ENCODE measurements around the gene RERE.

The RERE gene

GRCh38 chr1:8423692-8424538 lies 393.5 kb downstream of the RERE start:
- DNase-seq: peak; percentile 75
- ATAC-seq: peak; percentile 82

- DNase-seq (peak; percentile 53), ATAC-seq (peak; percentile 0)
Measured at GRCh38 chr1:8423269-8423691, 394.2 kb downstream of the RERE start.

- DNase-seq: peak; percentile 28
- ATAC-seq: no peak
Measured at GRCh38 chr1:8422510-8423268, 394.8 kb downstream of the RERE start.

DNA sequence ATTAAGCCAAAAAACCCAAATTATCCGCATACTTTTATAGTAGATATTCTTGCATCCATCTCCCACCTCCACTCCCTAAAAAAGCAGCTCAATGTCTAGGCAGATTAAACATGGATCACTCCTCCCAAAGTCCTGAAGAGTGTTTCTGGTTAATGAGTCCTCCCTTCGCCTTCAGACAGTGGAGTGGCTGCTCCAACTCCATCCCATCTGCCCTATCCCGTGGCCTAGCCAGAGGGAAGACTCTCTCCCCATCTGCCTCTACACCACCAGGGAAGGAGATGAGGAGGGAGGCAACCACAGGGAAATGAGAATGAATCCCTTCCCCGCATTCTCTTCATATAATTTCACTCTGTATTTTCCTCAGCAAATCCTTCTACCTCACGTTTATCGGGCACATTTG lies 395.7 kb downstream of the RERE start:
- no peak for DNase-seq
- ATAC-seq: no peak

- ATAC-seq: no peak
- DNase-seq: no peak
Measured at GRCh38 chr1:8420318-8420717, 397.1 kb downstream of the RERE start.

DNA sequence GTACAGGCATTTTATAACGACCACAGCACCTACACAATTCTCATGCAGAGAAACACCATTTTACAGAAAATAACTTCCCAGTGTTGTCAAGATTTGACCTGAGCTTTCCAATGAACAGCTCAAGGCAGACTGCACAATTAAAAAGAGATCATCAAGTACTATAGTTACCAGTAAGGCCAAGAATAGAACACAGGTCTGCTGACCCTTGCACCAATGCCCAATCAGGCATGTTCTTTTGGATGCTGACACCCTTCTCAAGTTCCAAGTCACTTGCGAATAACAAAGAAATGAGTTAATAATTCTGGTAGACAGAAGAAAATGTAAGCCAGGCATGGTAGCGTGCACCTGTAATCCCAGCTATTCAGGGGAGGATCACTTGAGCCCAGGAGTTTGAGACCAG lies 397.6 kb downstream of the RERE start:
- DNase-seq: no peak
- ATAC-seq: no peak

DNA sequence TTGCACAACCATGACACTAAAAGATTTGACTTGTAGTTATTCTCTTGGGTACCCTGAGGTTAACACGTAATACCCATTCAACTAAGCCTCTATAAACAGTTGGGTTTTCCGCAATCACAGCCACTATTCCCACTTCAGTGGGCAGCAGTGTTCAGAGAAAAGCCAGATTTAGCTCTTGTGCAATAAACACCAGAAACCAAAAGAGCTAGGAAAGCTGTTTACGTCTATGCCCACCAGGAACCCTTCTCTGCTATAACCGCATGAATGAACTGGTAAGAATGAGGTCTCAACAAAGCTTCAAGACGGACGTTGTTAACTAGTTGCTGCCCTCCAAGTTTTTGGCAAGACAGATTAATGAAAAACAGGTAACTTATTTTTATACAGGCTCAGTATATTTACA lies 398.3 kb downstream of the RERE start:
- no peak for ATAC-seq
- DNase-seq: no peak

GRCh38 chr1:8418301-8418700 lies 399.1 kb downstream of the RERE start:
- no peak for DNase-seq
- no peak for ATAC-seq

GRCh38 chr1:8417625-8418024 lies 399.8 kb downstream of the RERE start:
- ATAC-seq (no peak), DNase-seq (no peak)

GRCh38 chr1:8416881-8417280 lies 400.6 kb downstream of the RERE start:
- DNase-seq (no peak), ATAC-seq (no peak)

DNA sequence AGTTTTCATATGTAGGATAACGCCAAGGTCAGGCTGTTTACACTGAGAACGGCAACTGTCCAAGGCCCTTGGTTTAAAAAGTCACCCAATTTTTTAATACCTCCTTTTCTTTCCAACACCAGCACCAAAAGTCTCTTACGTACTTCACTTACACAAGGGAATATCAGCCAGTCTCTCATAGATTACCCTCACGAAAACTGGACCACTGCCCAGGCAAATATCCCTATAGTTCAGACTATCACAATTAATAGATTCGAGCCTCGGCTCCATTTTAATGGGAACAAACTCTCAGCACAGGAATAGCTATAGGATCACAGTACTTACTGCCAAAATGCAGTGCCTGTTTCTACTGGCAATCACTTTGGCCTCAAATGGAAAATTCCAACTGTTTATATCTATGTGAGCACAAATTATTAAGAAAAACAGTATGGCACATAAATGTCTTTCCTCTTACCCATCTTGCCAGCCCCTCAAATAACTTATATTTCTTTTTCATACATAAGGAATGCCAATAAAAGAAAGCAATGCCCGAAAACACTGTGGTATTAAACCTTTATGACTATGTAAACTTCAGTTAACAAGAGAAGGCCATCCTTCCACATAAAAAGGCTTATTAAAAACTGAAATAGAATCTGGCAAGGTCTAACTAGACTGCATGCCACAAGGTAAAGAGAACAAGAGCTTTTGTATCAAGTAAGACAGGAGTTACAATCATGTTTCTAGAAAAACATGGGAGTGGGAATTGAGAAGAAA lies 401.7 kb downstream of the RERE start:
- no peak for DNase-seq

DNA sequence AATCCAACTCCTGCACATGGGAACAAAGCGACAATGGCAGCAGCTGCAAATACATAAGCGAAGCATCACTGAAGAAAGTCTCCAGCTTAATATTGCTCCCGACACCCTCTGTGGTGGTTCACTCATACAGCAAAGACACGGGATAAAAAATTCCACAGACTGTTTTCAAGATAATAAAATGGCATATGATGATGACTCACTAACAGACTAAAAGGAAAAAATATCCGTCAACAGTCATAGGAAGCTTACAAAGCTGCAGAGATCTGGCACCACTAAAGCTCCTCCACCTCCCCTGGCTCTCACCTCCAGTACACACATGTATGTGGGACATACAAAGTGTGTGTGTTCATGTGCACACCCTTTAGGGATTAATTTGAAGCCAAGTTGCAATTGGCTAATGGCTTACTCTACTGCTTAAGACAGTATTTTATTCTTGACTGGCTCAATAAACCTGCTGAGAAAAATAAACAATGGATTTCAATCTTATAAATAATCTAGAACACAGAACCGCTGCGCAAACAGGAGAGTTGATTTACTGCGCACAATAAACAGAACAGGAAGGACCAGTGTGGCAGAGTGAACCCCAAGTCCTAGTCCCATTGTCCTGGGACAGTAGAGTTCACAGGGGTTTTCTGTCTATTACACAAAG lies 405.1 kb downstream of the RERE start:
- no peak for DNase-seq
- ATAC-seq: no peak

More for the DNA sequence above, 401.7 kb downstream of the RERE start:
- ATAC-seq: no peak

- ATAC-seq (no peak), DNase-seq (no peak)
Measured at GRCh38 chr1:8411803-8412182, 405.6 kb downstream of the RERE start.

DNA sequence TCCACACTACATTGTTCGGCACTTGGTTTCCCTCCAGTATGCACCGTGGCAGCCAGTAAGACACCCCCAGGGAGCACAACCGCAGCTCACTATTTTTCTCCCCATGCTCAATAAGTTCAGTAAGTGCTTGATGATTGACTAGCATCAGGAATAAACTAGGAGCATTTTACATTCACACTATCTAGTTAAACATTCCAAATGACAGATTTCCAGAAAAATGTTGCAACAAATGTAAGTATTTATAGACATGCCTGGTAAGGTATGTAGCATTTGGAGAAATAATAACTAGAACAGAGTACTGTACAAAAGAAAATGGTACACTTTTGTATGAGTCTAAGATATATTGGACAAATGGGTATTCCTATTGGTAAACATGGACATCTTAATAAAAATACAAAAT lies 406.6 kb downstream of the RERE start:
- DNase-seq: no peak
- ATAC-seq: no peak

- DNase-seq (no peak), ATAC-seq (no peak)
Measured at GRCh38 chr1:8409606-8410005, 407.8 kb downstream of the RERE start.

- ATAC-seq: peak; percentile 56
- DNase-seq: no peak
Measured at GRCh38 chr1:8409106-8409505, 408.3 kb downstream of the RERE start.

GRCh38 chr1:8408151-8408839 lies 409.1 kb downstream of the RERE start:
- ATAC-seq (no peak), DNase-seq (no peak)

DNA sequence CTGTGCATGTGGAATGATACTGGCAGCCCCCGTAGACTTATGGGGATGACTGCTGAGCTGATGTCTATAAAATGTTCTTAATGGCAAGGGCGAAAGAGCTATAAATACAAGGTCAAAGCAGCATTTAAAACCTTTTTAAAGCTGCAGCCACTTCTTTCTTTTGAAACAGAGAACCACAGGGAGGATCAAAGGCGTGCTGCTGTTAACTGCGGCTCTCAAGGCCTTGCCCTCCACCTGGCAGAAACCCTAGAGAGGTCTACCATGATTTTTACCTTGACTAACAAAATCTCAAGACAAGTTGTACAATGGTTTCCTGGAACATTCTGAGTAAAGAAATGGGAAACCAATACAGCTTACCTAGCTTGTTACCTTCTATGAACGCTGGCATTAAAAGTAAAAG lies 409.8 kb downstream of the RERE start:
- ATAC-seq (no peak), DNase-seq (no peak)

- DNase-seq (no peak), ATAC-seq (no peak)
Measured at GRCh38 chr1:8406960-8407359, 410.5 kb downstream of the RERE start.

- no peak for ATAC-seq
- no peak for DNase-seq
Measured at GRCh38 chr1:8406011-8406410, 411.4 kb downstream of the RERE start.

DNA sequence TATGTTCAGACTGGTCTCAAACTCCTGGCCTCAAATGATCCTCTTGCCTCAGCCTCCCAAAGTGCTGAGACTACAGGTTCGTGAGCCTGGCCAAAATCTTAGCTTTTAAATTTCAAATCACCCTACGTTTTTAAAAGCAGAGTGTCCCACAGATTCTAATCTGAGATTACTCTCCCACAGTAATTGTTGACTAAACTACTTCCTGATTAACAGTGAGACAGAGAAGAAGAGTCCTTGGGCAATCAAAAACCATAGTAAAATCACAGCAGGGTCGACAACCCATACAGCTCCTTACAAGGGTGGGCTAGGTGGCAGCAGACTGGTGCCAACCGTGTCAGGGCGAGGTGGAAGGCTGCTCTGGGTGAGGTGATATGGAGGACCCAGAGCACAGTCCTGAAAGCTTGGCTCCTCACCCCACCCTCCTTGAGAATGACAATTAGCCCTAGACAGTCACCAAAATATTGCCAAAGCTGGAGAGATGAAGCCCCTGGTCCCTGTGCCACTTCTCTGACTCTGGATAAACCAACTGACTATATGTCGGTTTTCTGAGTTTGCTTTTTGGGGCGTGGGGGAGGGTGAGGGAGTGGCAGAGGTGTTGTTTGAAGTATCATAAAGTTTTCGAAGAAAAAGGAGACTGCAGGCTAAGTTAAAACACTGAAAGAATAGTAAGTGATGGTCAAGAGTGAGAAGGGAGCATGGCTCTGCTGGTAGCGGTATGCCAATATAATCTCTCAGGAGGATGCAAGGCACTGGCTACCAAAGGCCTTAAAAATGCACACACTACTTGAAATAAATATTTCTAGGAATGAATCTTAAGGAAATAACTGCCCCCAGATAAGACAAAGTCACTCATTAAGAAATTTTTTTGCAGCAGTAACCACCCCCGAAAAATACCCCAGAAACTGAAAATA lies 412.7 kb downstream of the RERE start:
- ATAC-seq: no peak
- DNase-seq: no peak

Data from stimulated activated naive CD8-positive, alpha-beta T cell treated with anti-CD3 and anti-CD28 coated beads, Interleukin-15, Interleukin-2, amounts not matched to agents 100 U/mL and 50 U/mL, for 24 hours (primary cell).